HFF-Myc (cell line): ENCODE data around the gene HES5.

Experiments used
- DNase-seq: peaks from one replicate; pipeline ENCODE4 v3.0.0-alpha.2; 2011; ENCODE audit warnings: low read depth; ENCODE audit errors: extremely low read depth
- H3K4me3 ChIP-seq: replicated peaks from 2 replicates; pipeline ENCODE4 v1.5.1; 2011; ENCODE audit warnings: low read depth, mild to moderate bottlenecking, control low read depth, low read length
- CTCF ChIP-seq: IDR thresholded peaks from 2 replicates; pipeline ENCODE4 v1.5.1; 2012; ENCODE audit warnings: mild to moderate bottlenecking, low read depth, low read length, control low read depth; ENCODE audit errors: missing control alignments

HES5 gene

GRCh38 chr1:2502210-2502609 is 27.9 kb downstream of the HES5 start:
- no peak for DNase-seq
- no peak for TF ChIP-seq CTCF
- no peak overlapping the region for H3K4me3 ChIP-seq

GRCh38 chr1:2501820-2502119 is 28.3 kb downstream of the HES5 start:
- DNase-seq: no peak
- no peak overlapping the region for H3K4me3 ChIP-seq
- no peak for TF ChIP-seq CTCF

- no peak for DNase-seq
- TF ChIP-seq CTCF: no peak
- no peak overlapping the region for H3K4me3 ChIP-seq
Observed at GRCh38 chr1:2501041-2501819, 28.8 kb downstream of the HES5 start.

GRCh38 chr1:2499986-2500596 is 30.0 kb downstream of the HES5 start:
- no peak for DNase-seq
- no peak for TF ChIP-seq CTCF
- H3K4me3 ChIP-seq: no peak overlapping the region

GRCh38 chr1:2499260-2499659 is 30.8 kb downstream of the HES5 start:
- DNase-seq: no peak
- H3K4me3 ChIP-seq: no peak overlapping the region
- no peak for TF ChIP-seq CTCF

- H3K4me3 ChIP-seq: no peak overlapping the region
- no peak for TF ChIP-seq CTCF
- no peak for DNase-seq
Observed at GRCh38 chr1:2498648-2499047, 31.4 kb downstream of the HES5 start.

- no peak for DNase-seq
- no peak for TF ChIP-seq CTCF
- H3K4me3 ChIP-seq: no peak overlapping the region
Observed at GRCh38 chr1:2497891-2498290, 32.2 kb downstream of the HES5 start.
